Coronary artery (tissue), 2 donors: Measurements from ENCODE around the gene S100A5.

Source experiments
- DNase-seq: peaks from one replicate; pipeline ENCODE4 v3.0.0-alpha.2; 2017; ENCODE audit warnings: low spot score
- H3K27ac ChIP-seq, 2 donors: fragments of 200-600 bp; sonication (generic); one replicate each; pipeline ENCODE4 v1.5.1; 2016 to 2019
- H3K4me3 ChIP-seq: fragments of 200-600 bp; sonication (generic); 2 replicates; pipeline ENCODE4 v1.5.1; 2016; ENCODE audit warnings: mild to moderate bottlenecking, moderate library complexity
- TF ChIP-seq, protein P1 (sequence below): fragments of 200-600 bp; sonication (generic); IDR thresholded peaks from one replicate; pipeline ENCODE4 v1.5.1; 2019; ENCODE audit warnings: antibody characterized with exemption

Gene S100A5

DNA sequence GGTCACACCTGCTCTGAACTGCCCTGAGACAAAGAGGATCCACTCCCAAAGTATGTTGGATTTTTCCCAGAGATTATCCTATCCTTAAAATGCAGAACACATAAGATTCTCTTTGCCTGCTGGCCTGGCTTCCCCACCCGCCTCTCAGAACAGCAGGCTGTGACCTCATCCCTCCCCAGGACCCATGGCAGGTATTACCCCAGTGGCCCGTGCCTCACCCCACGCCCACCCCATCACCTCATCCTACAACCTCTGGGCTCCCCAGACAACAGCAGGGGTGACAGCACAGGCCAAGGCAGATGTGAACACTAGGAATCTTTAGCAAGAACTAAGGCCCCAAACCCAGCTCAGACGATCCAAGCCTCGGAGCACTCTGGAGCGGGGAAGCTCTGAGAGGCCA, 45.2 kb downstream of the S100A5 start:
- DNase-seq, result no peak

DNA sequence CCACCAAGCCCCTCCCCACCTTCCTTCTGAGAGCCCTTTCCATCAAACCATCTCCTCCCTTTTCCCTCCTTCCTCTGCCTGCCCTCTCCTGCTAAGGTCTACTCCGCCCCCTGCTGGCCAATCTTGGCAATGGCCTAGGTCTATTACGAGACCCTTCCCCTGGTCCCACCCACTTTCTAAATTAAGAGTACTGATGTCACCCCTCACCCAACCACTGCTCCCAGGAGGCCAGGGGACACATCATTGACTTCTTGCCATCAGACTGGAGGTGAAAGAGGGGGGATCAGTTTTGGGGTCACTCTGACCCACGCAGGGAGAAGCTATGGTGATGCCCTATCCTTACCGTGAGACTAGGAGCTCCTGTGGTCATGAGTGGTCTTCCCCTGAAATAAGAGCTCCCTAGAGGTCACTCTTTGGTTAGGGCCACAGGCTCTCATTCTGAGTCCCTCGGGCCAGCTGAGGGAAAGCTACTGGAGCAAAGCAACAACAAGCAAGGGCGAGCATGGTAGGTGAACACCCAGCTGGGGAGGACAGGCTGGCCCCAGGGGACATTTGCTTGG, 45.7 kb downstream of the S100A5 start:
- TF ChIP-seq, protein P1, sequence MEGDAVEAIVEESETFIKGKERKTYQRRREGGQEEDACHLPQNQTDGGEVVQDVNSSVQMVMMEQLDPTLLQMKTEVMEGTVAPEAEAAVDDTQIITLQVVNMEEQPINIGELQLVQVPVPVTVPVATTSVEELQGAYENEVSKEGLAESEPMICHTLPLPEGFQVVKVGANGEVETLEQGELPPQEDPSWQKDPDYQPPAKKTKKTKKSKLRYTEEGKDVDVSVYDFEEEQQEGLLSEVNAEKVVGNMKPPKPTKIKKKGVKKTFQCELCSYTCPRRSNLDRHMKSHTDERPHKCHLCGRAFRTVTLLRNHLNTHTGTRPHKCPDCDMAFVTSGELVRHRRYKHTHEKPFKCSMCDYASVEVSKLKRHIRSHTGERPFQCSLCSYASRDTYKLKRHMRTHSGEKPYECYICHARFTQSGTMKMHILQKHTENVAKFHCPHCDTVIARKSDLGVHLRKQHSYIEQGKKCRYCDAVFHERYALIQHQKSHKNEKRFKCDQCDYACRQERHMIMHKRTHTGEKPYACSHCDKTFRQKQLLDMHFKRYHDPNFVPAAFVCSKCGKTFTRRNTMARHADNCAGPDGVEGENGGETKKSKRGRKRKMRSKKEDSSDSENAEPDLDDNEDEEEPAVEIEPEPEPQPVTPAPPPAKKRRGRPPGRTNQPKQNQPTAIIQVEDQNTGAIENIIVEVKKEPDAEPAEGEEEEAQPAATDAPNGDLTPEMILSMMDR, result peak; percentile 97
- Histone ChIP-seq H3K4me3 (no peak overlapping the region), H3K27ac (peak overlapping the region in 1 of 2 donors; percentile 26)
- DNase-seq, result peak; percentile 82

More for the DNA sequence above, 45.2 kb downstream of the S100A5 start:
- TF ChIP-seq, protein P1, result no peak
- H3K27ac ChIP-seq, result peak overlapping the region in 1 of 2 donors; percentile 26
- no peak overlapping the region for H3K4me3 ChIP-seq

DNA sequence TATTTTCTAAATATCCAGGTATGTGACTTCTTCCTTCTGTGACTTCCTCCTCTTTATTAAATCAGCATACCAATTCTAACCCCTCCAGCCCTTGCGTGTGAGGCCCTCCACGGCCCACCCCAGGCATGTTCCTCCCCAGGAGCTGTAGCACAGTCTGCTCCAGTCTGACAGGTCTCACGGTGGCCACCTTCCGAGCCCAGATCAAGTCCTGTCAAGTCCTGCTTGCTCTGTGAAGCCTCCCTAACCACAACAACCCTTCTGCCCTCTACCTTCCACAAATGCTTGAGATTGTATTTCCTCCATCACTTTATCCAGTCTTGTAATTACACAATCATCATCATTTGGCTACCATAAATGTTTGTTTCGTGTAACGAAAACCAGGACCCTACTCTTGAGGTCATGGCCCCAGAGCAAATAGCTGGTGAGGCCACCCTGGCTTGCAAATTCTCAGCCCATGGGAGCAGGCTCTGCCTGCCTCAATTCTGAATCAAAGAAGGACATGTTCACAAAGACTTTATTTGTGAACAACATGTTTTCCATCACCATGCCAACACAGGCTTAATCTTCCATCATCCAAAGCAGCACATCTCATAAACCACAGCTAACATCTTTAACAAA, 47.3 kb downstream of the S100A5 start:
- Histone ChIP-seq H3K27ac (peak overlapping the region; percentile 85 to 92), H3K4me3 (no peak overlapping the region)
- TF ChIP-seq, protein P1, result no peak
- DNase-seq, result no peak

DNA sequence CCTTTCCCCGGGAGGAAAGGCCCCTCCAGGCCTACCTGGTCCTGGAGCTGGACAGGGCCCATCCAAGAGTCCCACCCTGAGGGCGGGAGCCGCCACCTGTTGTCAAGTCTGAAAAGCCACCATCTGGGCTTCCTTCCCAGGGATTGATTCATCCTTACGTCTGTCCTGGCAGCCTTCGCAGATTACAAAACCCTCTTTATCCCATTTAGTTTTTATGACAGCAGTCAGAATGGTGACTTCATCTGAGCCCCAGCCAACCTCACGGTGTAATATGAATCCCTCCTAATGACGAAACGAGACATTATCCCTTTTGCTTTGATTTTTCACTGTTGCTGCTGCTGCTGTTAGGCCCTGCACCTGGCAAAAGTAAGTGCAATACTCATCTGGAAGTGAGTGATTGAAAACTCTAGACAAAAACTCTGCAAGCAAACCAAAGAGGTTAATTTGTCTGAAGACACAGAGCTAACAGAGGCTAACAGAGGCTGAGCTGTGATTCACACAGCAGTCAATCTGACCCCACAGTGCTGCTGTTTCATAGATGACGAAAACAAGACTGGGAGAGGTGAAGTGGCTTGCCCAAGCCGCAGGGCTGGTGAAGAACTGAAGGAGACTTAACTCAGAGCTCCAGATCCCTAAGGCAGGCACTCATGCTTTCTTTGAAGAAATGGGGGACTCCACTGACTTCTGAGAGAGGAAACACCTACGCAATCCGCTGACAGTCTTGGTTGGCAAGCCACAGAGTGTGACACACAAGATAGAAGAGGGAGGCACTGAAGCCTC, 50.3 kb downstream of the S100A5 start:
- TF ChIP-seq, protein P1, result no peak
- peak; percentile 92 for DNase-seq
- peak overlapping the region; percentile 38 for H3K4me3 ChIP-seq
- H3K27ac ChIP-seq, result peak overlapping the region; percentile 92 to 93

DNA sequence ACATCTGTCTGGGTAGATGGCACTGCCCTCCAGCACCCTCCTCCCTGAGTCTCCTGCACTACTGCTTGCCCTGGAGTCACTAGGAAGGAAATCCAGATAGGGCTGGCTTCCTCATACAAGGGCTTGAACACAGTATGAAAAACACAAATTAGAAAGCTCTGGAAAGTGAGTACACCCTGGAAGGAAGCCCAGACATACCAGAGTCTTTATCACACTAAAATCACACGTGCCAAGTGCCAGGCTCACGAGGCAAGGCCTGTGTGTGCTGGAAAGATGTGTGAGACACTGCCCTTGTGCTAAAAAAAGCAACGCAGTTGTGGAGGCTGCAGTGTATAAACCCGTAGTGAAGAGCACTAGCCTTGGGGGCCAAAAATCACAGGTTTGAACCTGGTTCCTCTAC, 52.0 kb downstream of the S100A5 start:
- DNase-seq, result peak; percentile 83
- TF ChIP-seq, protein P1, result no peak
- peak overlapping the region; percentile 92 to 93 for H3K27ac ChIP-seq
- no peak overlapping the region for H3K4me3 ChIP-seq

DNA sequence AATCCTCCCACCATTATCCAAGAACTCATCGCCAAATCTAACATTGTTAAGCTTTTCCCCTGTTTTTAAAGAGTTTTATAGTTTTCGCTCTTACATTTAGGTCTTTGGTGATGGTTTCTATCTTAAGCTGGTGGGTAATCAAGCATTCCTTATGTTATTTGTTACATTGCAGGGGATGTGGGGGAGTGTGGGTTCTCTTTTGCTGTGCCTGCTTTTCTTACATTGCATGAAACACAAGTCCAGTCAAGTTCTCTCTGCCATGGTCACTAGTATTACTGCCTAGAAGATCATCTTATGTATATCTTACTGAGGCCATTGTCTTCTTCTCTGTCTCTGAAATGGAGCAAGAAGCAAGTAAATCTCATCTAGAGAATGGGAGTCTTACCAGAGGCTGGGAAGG, 53.0 kb downstream of the S100A5 start:
- H3K27ac ChIP-seq, result peak overlapping the region; percentile 92 to 93
- TF ChIP-seq, protein P1, result no peak

More for the DNA sequence above, 53.0 kb downstream of the S100A5 start:
- DNase-seq, result no peak
- H3K4me3 ChIP-seq, result no peak overlapping the region
